ENCODE results near the gene SV2C.

Gene SV2C

GRCh38 chr5:76099756-76100155 is 16.6 kb downstream of the SV2C start:
- DNase-seq, result no peak

- DNase-seq, result no peak
These were observed 20.8 kb downstream of the SV2C start for GRCh38 chr5:76104027-76104426.

- DNase-seq, result no peak
These were observed 23.0 kb downstream of the SV2C start for GRCh38 chr5:76106149-76106548.

GRCh38 chr5:76111477-76112174 is 28.4 kb downstream of the SV2C start:
- no peak for DNase-seq

GRCh38 chr5:76113103-76113502 is 29.9 kb downstream of the SV2C start:
- no peak for DNase-seq

- peak; percentile 11 for DNase-seq
These were observed 31.1 kb downstream of the SV2C start for GRCh38 chr5:76114179-76114851.

GRCh38 chr5:76125346-76125745 is 42.2 kb downstream of the SV2C start:
- DNase-seq, result no peak

- DNase-seq, result no peak
These were observed 42.7 kb downstream of the SV2C start for GRCh38 chr5:76125888-76126287.

- no peak for DNase-seq
These were observed 50.8 kb downstream of the SV2C start for GRCh38 chr5:76134003-76134402.

- no peak for DNase-seq
These were observed 51.5 kb downstream of the SV2C start for GRCh38 chr5:76134646-76135045.

- DNase-seq, result no peak
These were observed 54.8 kb downstream of the SV2C start for GRCh38 chr5:76137887-76138542.

- no peak for DNase-seq
These were observed 60.7 kb downstream of the SV2C start for GRCh38 chr5:76143884-76144283.

- DNase-seq, result no peak
These were observed 61.5 kb downstream of the SV2C start for GRCh38 chr5:76144513-76145274.

GRCh38 chr5:76145945-76146344 is 62.8 kb downstream of the SV2C start:
- no peak for DNase-seq

GRCh38 chr5:76149636-76150035 is 66.5 kb downstream of the SV2C start:
- no peak for DNase-seq

GRCh38 chr5:76152161-76152560 is 69.0 kb downstream of the SV2C start:
- no peak for DNase-seq

GRCh38 chr5:76152700-76153099 is 69.5 kb downstream of the SV2C start:
- no peak for DNase-seq

- no peak for DNase-seq
These were observed 70.1 kb downstream of the SV2C start for GRCh38 chr5:76153271-76153670.

GRCh38 chr5:76154009-76154690 is 71.0 kb downstream of the SV2C start:
- no peak for DNase-seq

GRCh38 chr5:76155536-76155935 is 72.4 kb downstream of the SV2C start:
- DNase-seq, result no peak

GRCh38 chr5:76162335-76162734 is 79.2 kb downstream of the SV2C start:
- no peak for DNase-seq

GRCh38 chr5:76163111-76163628 is 80.0 kb downstream of the SV2C start:
- DNase-seq, result no peak

GRCh38 chr5:76165029-76165428 is 81.8 kb downstream of the SV2C start:
- no peak for DNase-seq

All from DMS153 (cell line).